AG09319 (cell line): Measurements from ENCODE around the gene FZD10.

Source experiments
- DNase-seq: peaks from one replicate; pipeline ENCODE4 v3.0.0-alpha.2; 2010; ENCODE audit warnings: low read depth; ENCODE audit errors: extremely low read depth
- CTCF ChIP-seq: IDR thresholded peaks from 2 replicates; pipeline ENCODE4 v1.5.1; 2011; ENCODE audit warnings: low read depth, mild to moderate bottlenecking, inconsistent platforms, low read length, moderate library complexity

The FZD10 gene

GRCh38 chr12:130145731-130146130 lies 16.5 kb upstream of the FZD10 start:
- DNase-seq: no peak
- TF ChIP-seq CTCF: no peak

GRCh38 chr12:130146176-130146931 lies 15.9 kb upstream of the FZD10 start:
- no peak for TF ChIP-seq CTCF
- DNase-seq: no peak

GRCh38 chr12:130147875-130148596 lies 14.2 kb upstream of the FZD10 start:
- DNase-seq: no peak
- no peak for TF ChIP-seq CTCF

- TF ChIP-seq CTCF: no peak
- no peak for DNase-seq
Observed at GRCh38 chr12:130151846-130152245, 10.4 kb upstream of the FZD10 start.

- TF ChIP-seq CTCF: no peak
- DNase-seq: no peak
Observed at GRCh38 chr12:130152386-130152785, 9.9 kb upstream of the FZD10 start.

- no peak for TF ChIP-seq CTCF
- DNase-seq: no peak
Observed at GRCh38 chr12:130153803-130154202, 8.5 kb upstream of the FZD10 start.
